Activated CD4-positive, CD25-positive, alpha-beta regulatory T cell (primary cell): ENCODE measurements around the gene ACTN1.

ENCODE experiments used
- DNase-seq, 4 experiments: peaks; one replicate each; lab custom pipeline; 2025; lab: John Stamatoyannopoulos, UW

The ACTN1 gene

GRCh38 chr14:68969278-68970033 is 9.6 kb downstream of the ACTN1 start:
- DNase-seq = no peak

- no peak for DNase-seq
Measured at GRCh38 chr14:68968721-68969120, 10.4 kb downstream of the ACTN1 start.

GRCh38 chr14:68968051-68968450 is 11.1 kb downstream of the ACTN1 start:
- DNase-seq = peak in 2 of 4 experiments; percentile 59 to 69

GRCh38 chr14:68967459-68967940 is 11.6 kb downstream of the ACTN1 start:
- DNase-seq = no peak

- no peak for DNase-seq
Measured at GRCh38 chr14:68966872-68967301, 12.2 kb downstream of the ACTN1 start.

- no peak for DNase-seq
Measured at GRCh38 chr14:68965261-68965761, 13.8 kb downstream of the ACTN1 start.

- no peak for DNase-seq
Measured at GRCh38 chr14:68964300-68965093, 14.6 kb downstream of the ACTN1 start.

GRCh38 chr14:68962681-68963080 is 16.4 kb downstream of the ACTN1 start:
- no peak for DNase-seq

GRCh38 chr14:68961781-68962584 is 17.1 kb downstream of the ACTN1 start:
- no peak for DNase-seq

- DNase-seq = no peak
Measured at GRCh38 chr14:68961361-68961760, 17.7 kb downstream of the ACTN1 start.

GRCh38 chr14:68960123-68960522 is 19.0 kb downstream of the ACTN1 start:
- no peak for DNase-seq

GRCh38 chr14:68959035-68959434 is 20.1 kb downstream of the ACTN1 start:
- DNase-seq = no peak

GRCh38 chr14:68958553-68958952 is 20.5 kb downstream of the ACTN1 start:
- no peak for DNase-seq

- DNase-seq = no peak
Measured at GRCh38 chr14:68957775-68958174, 21.3 kb downstream of the ACTN1 start.

- DNase-seq = no peak
Measured at GRCh38 chr14:68956724-68957123, 22.4 kb downstream of the ACTN1 start.

GRCh38 chr14:68955851-68956179 is 23.3 kb downstream of the ACTN1 start:
- DNase-seq = no peak

GRCh38 chr14:68955164-68955850 is 23.8 kb downstream of the ACTN1 start:
- DNase-seq = no peak

- no peak for DNase-seq
Measured at GRCh38 chr14:68953196-68953555, 25.9 kb downstream of the ACTN1 start.

GRCh38 chr14:68952531-68953195 is 26.4 kb downstream of the ACTN1 start:
- no peak for DNase-seq

- DNase-seq = no peak
Measured at GRCh38 chr14:68951800-68952530, 27.1 kb downstream of the ACTN1 start.
